Uterus (tissue), 2 donors: ENCODE results near the gene DNA2.

Source experiments
- CTCF ChIP-seq, 4 experiments: fragments of 200-600 bp in 2 of 4; fragments of 450-650 bp in 2 of 4; sonication (generic) in 2 of 4; IDR thresholded peaks; one replicate each; pipeline ENCODE4 v1.5.1; 2016 to 2019; ENCODE audit warnings: antibody characterized with exemption in 4 of 4, mild to moderate bottlenecking in 2 of 4, moderate library complexity in 1 of 4
- POLR2A ChIP-seq, 2 donors: fragments of 450-650 bp; IDR thresholded peaks; one replicate each; pipeline ENCODE4 v1.6.1; 2016; ENCODE audit warnings: antibody characterized with exemption in 2 of 2, mild to moderate bottlenecking in 1 of 2, moderate library complexity in 1 of 2

GRCh38 chr10:68364101-68364886 is 107.5 kb downstream of the DNA2 start:
- TF ChIP-seq CTCF (IDR thresholded peaks at IDR 0.05) (no peak), POLR2A (IDR thresholded peaks at IDR 0.05) (no peak)
